ENCODE results near the gene SLC13A3.
"Not testable (repeated sequence)": the region's sequence is repeated elsewhere in the genome, so short reads cannot be mapped to it uniquely, and the experiment has no call there.

Gene SLC13A3

GRCh38 chr20:46681032-46681854, 30.0 kb upstream of the SLC13A3 start:
- no peaks in the 10 kb centered on the region for H3K27me3 ChIP-seq (replicated peaks in 2 of 5; ENCODE audit: control insufficient read depth in 4 of 5, insufficient read depth in 5 of 5, low read length in 4 of 5)
- ChIA-PET CTCF (interaction anchor here (0.7 to 3.0 kb wide), 24 partner anchors 8 to 211 kb away, joined by 3 to 29 read pairs (median 6); partner anchors contain the start of genes OCSTAMP and TP53RK), POLR2A (no interaction called here)
- WGBS (ENCODE audit: insufficient coverage): 36% methylated on average over 8 of the region's 14 CpGs
- peak; percentile 63 to 86 (median 77) for DNase-seq
- no peak overlapping the region for H3K4me3 ChIP-seq (ENCODE audit: control insufficient read depth in 1 of 7, extremely low read depth in 1 of 7, insufficient read depth in 4 of 7, low read depth in 2 of 7, low read length in 6 of 7)
- H3K4me1 ChIP-seq (ENCODE audit: control extremely low read depth in 1 of 4, control insufficient read depth in 4 of 4, insufficient read depth in 4 of 4, low read length in 3 of 4): peaks cover 0 to 26% (median 17%) of the 10 kb centered on the region in 4 experiments
- no peak overlapping the region for H3K27ac ChIP-seq (ENCODE audit: insufficient read depth in 1 of 2, low read depth in 1 of 2, low read length in 2 of 2, poor library complexity in 1 of 2, severe bottlenecking in 2 of 2)
- H3K9me3 ChIP-seq (ENCODE audit: control extremely low read depth in 1 of 5, control insufficient read depth in 4 of 5, insufficient read depth in 2 of 5, low read depth in 1 of 5, low read length in 4 of 5): no peaks in the 10 kb centered on the region
- H3K36me3 ChIP-seq (ENCODE audit: control insufficient read depth in 4 of 4, insufficient read depth in 4 of 4, low read length in 3 of 4): peaks cover 4 to 26% (median 14%) of the 10 kb centered on the region in 4 experiments

GRCh38 chr20:46680684-46681031, 29.4 kb upstream of the SLC13A3 start:
- Histone ChIP-seq H3K27ac (ENCODE audit: insufficient read depth in 1 of 2, low read depth in 1 of 2, low read length in 2 of 2, poor library complexity in 1 of 2, severe bottlenecking in 2 of 2) (no peak overlapping the region), H3K27me3 (replicated peaks in 2 of 5; ENCODE audit: control insufficient read depth in 4 of 5, insufficient read depth in 5 of 5, low read length in 4 of 5) (no peaks in the 10 kb centered on the region), H3K4me1 (ENCODE audit: control extremely low read depth in 1 of 4, control insufficient read depth in 4 of 4, insufficient read depth in 4 of 4, low read length in 3 of 4) (peaks cover 0 to 22% (median 17%) of the 10 kb centered on the region in 4 experiments), H3K36me3 (ENCODE audit: control insufficient read depth in 4 of 4, insufficient read depth in 4 of 4, low read length in 3 of 4) (peaks cover 4 to 20% (median 11%) of the 10 kb centered on the region in 4 experiments), H3K4me3 (ENCODE audit: control insufficient read depth in 1 of 7, extremely low read depth in 1 of 7, insufficient read depth in 4 of 7, low read depth in 2 of 7, low read length in 6 of 7) (no peak overlapping the region), H3K9me3 (ENCODE audit: control extremely low read depth in 1 of 5, control insufficient read depth in 4 of 5, insufficient read depth in 2 of 5, low read depth in 1 of 5, low read length in 4 of 5) (no peaks in the 10 kb centered on the region)
- 100% methylated on average over 2 of the region's 2 CpGs for WGBS (ENCODE audit: insufficient coverage)
- DNase-seq: no peak
- ChIA-PET POLR2A (no interaction called here), CTCF (interaction anchor here (0.7 to 3.0 kb wide), 22 partner anchors 9 to 211 kb away, joined by 3 to 15 read pairs (median 6); partner anchors contain the start of genes OCSTAMP and TP53RK)

DNA sequence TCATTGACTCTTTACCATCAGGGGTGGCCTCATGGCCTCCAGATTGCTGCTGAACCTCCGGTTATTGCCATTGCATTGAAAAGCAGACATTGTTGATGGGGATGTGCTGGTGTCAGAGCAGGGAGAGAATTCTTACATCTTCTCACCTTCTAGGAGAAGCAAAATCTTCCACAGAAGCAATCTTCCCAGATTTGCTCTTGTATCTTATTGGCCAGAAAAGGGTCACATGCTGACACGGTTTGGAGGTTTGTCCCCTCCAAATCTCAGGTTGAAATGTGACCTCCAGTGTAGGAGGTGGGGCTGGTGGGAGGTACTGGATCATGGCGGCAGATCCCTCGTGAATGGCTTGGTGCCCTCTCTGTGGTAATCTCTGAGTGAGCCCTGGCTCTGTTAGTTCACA, 27.3 kb upstream of the SLC13A3 start:
- peaks cover 0 to 4% (median 2%) of the 10 kb centered on the region in 4 experiments for H3K36me3 ChIP-seq (ENCODE audit: control insufficient read depth in 4 of 4, insufficient read depth in 4 of 4, low read length in 3 of 4)
- H3K4me3 ChIP-seq (ENCODE audit: control insufficient read depth in 1 of 7, extremely low read depth in 1 of 7, insufficient read depth in 4 of 7, low read depth in 2 of 7, low read length in 6 of 7): no peak overlapping the region
- peaks cover 0 to 17% (median 12%) of the 10 kb centered on the region in 4 experiments for H3K4me1 ChIP-seq (ENCODE audit: control extremely low read depth in 1 of 4, control insufficient read depth in 4 of 4, insufficient read depth in 4 of 4, low read length in 3 of 4)
- H3K9me3 ChIP-seq (ENCODE audit: control extremely low read depth in 1 of 5, control insufficient read depth in 4 of 5, insufficient read depth in 2 of 5, low read depth in 1 of 5, low read length in 4 of 5): no peaks in the 10 kb centered on the region
- no peak overlapping the region for H3K27ac ChIP-seq (ENCODE audit: insufficient read depth in 1 of 2, low read depth in 1 of 2, low read length in 2 of 2, poor library complexity in 1 of 2, severe bottlenecking in 2 of 2)
- no peak for DNase-seq
- no CpG with 5 or more reads among the region's 4 CpGs for WGBS (ENCODE audit: insufficient coverage)
- CTCF ChIA-PET: interaction anchor here (1.8 kb wide), 1 partner anchor 134 kb away, joined by 11 read pairs; no protein-coding TSS in a partner anchor
- POLR2A ChIA-PET: no interaction called here
- H3K27me3 ChIP-seq (replicated peaks in 2 of 5; ENCODE audit: control insufficient read depth in 4 of 5, insufficient read depth in 5 of 5, low read length in 4 of 5): no peaks in the 10 kb centered on the region

DNA sequence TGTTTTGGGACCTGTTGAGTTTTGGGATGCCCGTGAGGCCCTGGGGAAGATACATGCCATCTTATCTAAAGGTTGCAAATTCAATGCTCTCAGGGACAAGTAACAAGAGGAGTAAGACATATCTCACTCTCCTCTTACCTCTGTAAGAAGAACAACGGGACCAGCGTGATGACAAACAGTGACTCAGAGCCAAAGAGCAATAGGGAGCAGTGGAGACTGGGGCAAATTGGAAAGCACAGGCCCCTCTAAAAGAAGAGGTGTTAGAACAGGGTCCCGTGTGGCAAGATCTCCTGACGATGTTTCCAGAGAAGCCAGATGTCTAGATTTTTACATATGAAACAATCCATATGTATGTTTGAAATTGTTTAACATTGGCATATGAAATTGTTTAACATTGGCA, 26.3 kb upstream of the SLC13A3 start:
- CTCF ChIA-PET: no interaction called here
- Histone ChIP-seq H3K4me1 (ENCODE audit: control extremely low read depth in 1 of 4, control insufficient read depth in 4 of 4, insufficient read depth in 4 of 4, low read length in 3 of 4) (peaks cover 0 to 9% (median 4%) of the 10 kb centered on the region in 4 experiments), H3K27me3 (replicated peaks in 2 of 5; ENCODE audit: control insufficient read depth in 4 of 5, insufficient read depth in 5 of 5, low read length in 4 of 5) (no peaks in the 10 kb centered on the region), H3K36me3 (ENCODE audit: control insufficient read depth in 4 of 4, insufficient read depth in 4 of 4, low read length in 3 of 4) (peaks cover 0 to 4% (median 2%) of the 10 kb centered on the region in 4 experiments), H3K27ac (ENCODE audit: insufficient read depth in 1 of 2, low read depth in 1 of 2, low read length in 2 of 2, poor library complexity in 1 of 2, severe bottlenecking in 2 of 2) (no peak overlapping the region), H3K9me3 (ENCODE audit: control extremely low read depth in 1 of 5, control insufficient read depth in 4 of 5, insufficient read depth in 2 of 5, low read depth in 1 of 5, low read length in 4 of 5) (no peaks in the 10 kb centered on the region), H3K4me3 (ENCODE audit: control insufficient read depth in 1 of 7, extremely low read depth in 1 of 7, insufficient read depth in 4 of 7, low read depth in 2 of 7, low read length in 6 of 7) (no peak overlapping the region)
- WGBS (ENCODE audit: insufficient coverage): 100% methylated on average over 2 of the region's 5 CpGs
- POLR2A ChIA-PET: no interaction called here
- DNase-seq: no peak

DNA sequence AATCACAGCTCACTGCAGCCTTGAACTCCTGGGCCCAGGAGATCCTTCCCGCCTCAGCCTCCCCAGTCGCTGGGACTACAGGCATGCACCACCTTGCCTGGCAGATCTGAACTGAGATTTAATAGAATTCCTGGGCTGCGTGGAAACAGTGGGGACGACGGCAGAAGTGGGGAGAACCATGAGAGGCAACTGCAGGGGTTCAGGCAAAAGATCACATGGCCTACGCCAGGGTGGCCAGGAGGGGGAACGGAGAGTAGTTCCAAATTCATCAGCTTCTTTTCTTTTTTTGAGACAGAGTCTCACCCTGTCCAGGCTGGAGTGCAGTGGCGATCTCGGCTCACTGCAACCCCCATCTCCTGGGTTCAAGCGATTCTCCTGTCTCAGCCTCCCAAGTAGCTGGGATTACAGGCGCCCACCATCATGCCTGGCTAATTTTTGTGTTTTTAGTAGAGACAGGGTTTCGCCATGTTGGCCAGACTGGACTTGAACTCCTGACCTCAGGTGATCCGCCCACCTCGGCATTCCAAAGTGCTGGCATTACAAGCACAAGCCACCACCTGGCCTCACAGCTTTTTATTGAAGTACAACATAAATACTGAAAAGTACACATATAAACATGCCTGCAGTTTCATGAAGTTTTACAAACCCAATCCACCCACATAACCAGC, 25.5 kb upstream of the SLC13A3 start:
- CTCF ChIA-PET; DNase-seq; H3K9me3 ChIP-seq (ENCODE audit: control extremely low read depth in 1 of 5, control insufficient read depth in 4 of 5, insufficient read depth in 2 of 5, low read depth in 1 of 5, low read length in 4 of 5); H3K4me1 ChIP-seq (ENCODE audit: control extremely low read depth in 1 of 4, control insufficient read depth in 4 of 4, insufficient read depth in 4 of 4, low read length in 3 of 4); H3K4me3 ChIP-seq (ENCODE audit: control insufficient read depth in 1 of 7, extremely low read depth in 1 of 7, insufficient read depth in 4 of 7, low read depth in 2 of 7, low read length in 6 of 7); H3K36me3 ChIP-seq (ENCODE audit: control insufficient read depth in 4 of 4, insufficient read depth in 4 of 4, low read length in 3 of 4); H3K27ac ChIP-seq (ENCODE audit: insufficient read depth in 1 of 2, low read depth in 1 of 2, low read length in 2 of 2, poor library complexity in 1 of 2, severe bottlenecking in 2 of 2); H3K27me3 ChIP-seq (replicated peaks in 2 of 5; ENCODE audit: control insufficient read depth in 4 of 5, insufficient read depth in 5 of 5, low read length in 4 of 5); POLR2A ChIA-PET: not testable (repeated sequence)
- WGBS (ENCODE audit: insufficient coverage): 100% methylated on average over 6 of the region's 14 CpGs

GRCh38 chr20:46674253-46675083, 23.2 kb upstream of the SLC13A3 start:
- CTCF ChIA-PET: interaction anchor here (1.5 kb wide), 1 partner anchor 11 kb away, joined by 3 read pairs; no protein-coding TSS in a partner anchor
- 87% methylated on average over 4 of the region's 14 CpGs for WGBS (ENCODE audit: insufficient coverage)
- H3K27me3 ChIP-seq (replicated peaks in 2 of 5; ENCODE audit: control insufficient read depth in 4 of 5, insufficient read depth in 5 of 5, low read length in 4 of 5): peaks cover 0 to 2% (median 0%) of the 10 kb centered on the region in 5 experiments
- peaks cover 0 to 16% (median 5%) of the 10 kb centered on the region in 5 experiments for H3K9me3 ChIP-seq (ENCODE audit: control extremely low read depth in 1 of 5, control insufficient read depth in 4 of 5, insufficient read depth in 2 of 5, low read depth in 1 of 5, low read length in 4 of 5)
- H3K36me3 ChIP-seq (ENCODE audit: control insufficient read depth in 4 of 4, insufficient read depth in 4 of 4, low read length in 3 of 4): no peaks in the 10 kb centered on the region
- DNase-seq: no peak
- POLR2A ChIA-PET: no interaction called here
- H3K27ac ChIP-seq (ENCODE audit: insufficient read depth in 1 of 2, low read depth in 1 of 2, low read length in 2 of 2, poor library complexity in 1 of 2, severe bottlenecking in 2 of 2): no peak overlapping the region
- H3K4me3 ChIP-seq (ENCODE audit: control insufficient read depth in 1 of 7, extremely low read depth in 1 of 7, insufficient read depth in 4 of 7, low read depth in 2 of 7, low read length in 6 of 7): no peak overlapping the region
- H3K4me1 ChIP-seq (ENCODE audit: control extremely low read depth in 1 of 4, control insufficient read depth in 4 of 4, insufficient read depth in 4 of 4, low read length in 3 of 4): no peaks in the 10 kb centered on the region
